PC-3 (cell line): Measurements from ENCODE around the gene FBXO11.

Experiments used
- CTCF ChIP-seq: fragments of 300-600 bp; sonication (generic); conservative IDR thresholded peaks from 2 replicates; pipeline ENCODE4 v1.5.1; 2017; ENCODE audit warnings: antibody characterized with exemption, low read depth, mild to moderate bottlenecking, low read length
- EZH2 ChIP-seq: fragments of 300-600 bp; sonication (generic); IDR thresholded peaks from one replicate; pipeline ENCODE4 v1.6.1; 2017; ENCODE audit warnings: antibody characterized with exemption, mild to moderate bottlenecking, low read length; ENCODE audit not compliant: unreplicated experiment
- EZH2phosphoT487 ChIP-seq: fragments of 300-600 bp; sonication (generic); IDR thresholded peaks from 2 replicates; pipeline ENCODE4 v1.6.1; 2018; ENCODE audit warnings: mild to moderate bottlenecking, antibody characterized with exemption, low read length, borderline replicate concordance

- no peak for TF ChIP-seq CTCF
- TF ChIP-seq EZH2: no peak
- no peak for TF ChIP-seq EZH2phosphoT487
Measured at GRCh38 chr2:47905386-47906156, 727 bp downstream of the FBXO11 start.
